Hindlimb muscle (tissue), 1 donor: ENCODE measurements around the gene ZFP36L1. TPM values are rescaled to one million over a fixed set of nuclear protein-coding genes. Genes with fewer than 3 reads are reported as not detected.
"Not testable (repeated sequence)": the region's sequence is repeated elsewhere in the genome, so short reads cannot be mapped to it uniquely, and the experiment has no call there.

ENCODE experiments used
- DNase-seq: peaks from one replicate; pipeline ENCODE4 v3.0.0-alpha.2; 2013
- polyA plus RNA-seq: library from polyadenylated mRNA; unstranded; fragments of 120-200 nt; gene quantifications from one replicate; pipeline ENCODE4 v1.2.1, GENCODE V29; 2013; ENCODE audit not compliant: insufficient read length

ZFP36L1 gene
- polyA plus RNA-seq, 1 donor: 213 TPM

GRCh38 chr14:68784226-68784910, 8.5 kb downstream of the ZFP36L1 start:
- no peak for DNase-seq

GRCh38 chr14:68783408-68784225, 9.2 kb downstream of the ZFP36L1 start:
- no peak for DNase-seq

GRCh38 chr14:68782091-68782981, 10.5 kb downstream of the ZFP36L1 start:
- no peak for DNase-seq

GRCh38 chr14:68781161-68782021, 11.5 kb downstream of the ZFP36L1 start:
- no peak for DNase-seq

- peak; percentile 82 for DNase-seq
Measured at GRCh38 chr14:68780358-68781160, 12.3 kb downstream of the ZFP36L1 start.

GRCh38 chr14:68779761-68780323, 13.0 kb downstream of the ZFP36L1 start:
- no peak for DNase-seq

GRCh38 chr14:68777644-68778043, 15.2 kb downstream of the ZFP36L1 start:
- no peak for DNase-seq

GRCh38 chr14:68775614-68776126, 17.2 kb downstream of the ZFP36L1 start:
- no peak for DNase-seq

GRCh38 chr14:68774771-68775613, 17.9 kb downstream of the ZFP36L1 start:
- DNase-seq: no peak

- no peak for DNase-seq
Measured at GRCh38 chr14:68772761-68773381, 20.0 kb downstream of the ZFP36L1 start.

GRCh38 chr14:68771631-68772030, 21.2 kb downstream of the ZFP36L1 start:
- DNase-seq: no peak

GRCh38 chr14:68770553-68771286, 22.1 kb downstream of the ZFP36L1 start:
- DNase-seq: no peak

- DNase-seq: no peak
Measured at GRCh38 chr14:68770051-68770450, 22.8 kb downstream of the ZFP36L1 start.

GRCh38 chr14:68768316-68768715, 24.6 kb downstream of the ZFP36L1 start:
- DNase-seq: no peak

- DNase-seq: no peak
Measured at GRCh38 chr14:68767248-68767645, 25.6 kb downstream of the ZFP36L1 start.

GRCh38 chr14:68766299-68767247, 26.3 kb downstream of the ZFP36L1 start:
- no peak for DNase-seq

- not testable (repeated sequence) for DNase-seq
Measured at GRCh38 chr14:68763843-68764242, 29.0 kb downstream of the ZFP36L1 start.
